ENCODE results near the gene PSME3.

GRCh38 chr17:42835732-42836131 is 2.5 kb downstream of the PSME3 start:
- TF ChIP-seq CTCF (conservative IDR thresholded peaks at IDR 0.05) (no peak), ZFX (IDR thresholded peaks at IDR 0.05) (no peak)
